Fibroblast of skin of abdomen (primary cell): ENCODE data around the gene NRXN3.

ENCODE experiments used
- DNase-seq: peaks from one replicate; pipeline ENCODE4 v3.0.0-alpha.2; 2013

The NRXN3 gene

DNA sequence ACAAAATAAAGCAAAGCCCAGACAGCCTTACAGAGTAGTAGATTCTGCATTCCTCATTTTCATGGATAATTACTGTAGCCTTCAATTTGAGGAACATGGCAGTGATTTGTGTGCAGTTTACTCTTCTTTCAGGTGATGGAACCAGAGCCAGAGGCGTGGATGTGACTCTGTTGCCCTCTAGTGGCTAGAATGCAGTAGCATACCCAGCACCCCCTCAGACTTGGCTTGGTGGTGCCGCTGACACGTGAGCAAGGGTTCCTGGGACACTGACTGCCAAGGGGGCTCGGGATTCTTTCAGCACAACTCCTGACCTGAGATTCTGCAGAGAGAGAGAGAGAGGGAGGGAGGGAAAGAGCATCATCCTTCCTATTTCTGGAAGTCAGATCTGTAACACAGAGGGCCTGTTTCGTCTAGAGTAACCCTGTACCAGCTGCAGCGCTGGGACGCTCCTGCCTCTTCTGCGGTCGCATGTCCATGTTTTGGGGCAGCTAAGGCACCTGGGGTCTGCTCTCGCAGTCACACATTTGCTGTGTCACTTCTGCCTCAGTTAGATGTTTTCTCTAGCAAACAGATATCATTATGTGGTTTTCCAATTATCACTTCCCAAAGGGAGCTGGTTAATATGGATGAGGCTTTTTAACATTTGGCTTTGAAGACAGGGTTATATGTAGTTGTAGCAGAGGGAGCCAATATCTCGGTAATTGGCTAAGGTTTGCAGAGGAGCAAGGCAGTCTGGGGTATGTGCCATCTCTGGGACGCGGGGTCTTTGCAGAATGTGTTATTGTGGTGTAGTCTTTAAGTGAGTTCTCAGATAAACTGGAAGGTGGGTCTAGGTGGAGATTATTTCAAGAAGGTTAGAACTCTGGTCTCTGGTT lies 428.1 kb downstream of the NRXN3 start:
- peak; percentile 60 for DNase-seq

- DNase-seq = no peak
These were observed 435.0 kb downstream of the NRXN3 start for GRCh38 chr14:78605025-78605762.

- DNase-seq = peak; percentile 95
These were observed 435.8 kb downstream of the NRXN3 start for GRCh38 chr14:78605897-78606500.

DNA sequence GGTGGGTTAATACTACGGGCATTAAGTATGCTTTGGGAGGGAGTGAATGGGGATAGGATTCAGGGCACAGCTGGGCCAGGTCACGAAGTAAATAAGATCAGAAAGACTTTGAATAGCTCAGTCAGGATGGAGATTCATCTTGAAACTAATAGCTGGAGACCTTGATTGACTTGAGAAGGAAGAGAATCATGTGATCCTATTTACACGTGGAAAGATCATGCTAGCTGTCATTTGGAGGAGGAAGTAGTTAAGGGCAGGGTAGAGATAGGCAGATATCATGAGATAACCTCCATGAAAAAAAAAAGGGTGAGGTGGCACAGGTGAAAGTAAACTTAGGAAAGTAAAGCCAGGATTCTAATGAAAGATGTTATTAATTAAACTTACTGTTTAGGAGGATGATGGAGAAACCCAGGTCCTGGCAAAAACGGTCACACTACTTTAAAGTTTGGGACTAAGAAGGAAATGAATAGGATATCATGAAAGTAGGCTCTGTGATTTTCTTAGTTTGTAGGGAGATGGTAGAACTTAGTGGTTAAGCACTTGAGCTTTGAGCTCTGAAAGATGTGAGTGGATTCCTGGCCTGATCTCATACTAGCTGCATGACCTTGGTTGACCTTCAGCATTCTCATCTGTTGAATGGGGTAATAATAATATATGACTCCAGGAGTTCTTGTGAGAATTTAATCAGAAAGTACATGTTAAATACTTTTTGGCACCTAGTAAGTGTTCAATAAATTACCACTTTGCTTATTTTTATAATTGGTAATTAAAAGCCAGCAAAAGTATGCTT lies 439.0 kb downstream of the NRXN3 start:
- DNase-seq = no peak

DNA sequence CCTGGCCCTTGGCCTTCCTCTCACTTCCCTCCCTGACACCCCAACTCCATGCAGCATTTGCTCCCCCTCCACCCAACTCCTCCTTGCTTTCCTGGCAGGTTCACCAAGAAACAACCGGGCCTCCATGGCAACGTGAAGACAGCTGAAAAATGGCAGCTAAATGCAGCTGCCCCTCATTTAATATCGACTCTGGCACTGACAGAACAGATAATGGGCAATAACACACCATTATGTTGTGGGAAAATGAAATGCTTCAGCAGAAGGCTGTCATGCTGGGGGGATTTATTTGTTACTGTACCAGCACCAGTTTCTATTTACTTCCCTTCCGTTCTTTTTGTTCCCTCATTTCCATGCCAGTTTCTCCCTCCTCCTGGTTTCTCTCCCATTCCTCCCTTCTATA lies 440.8 kb downstream of the NRXN3 start:
- no peak for DNase-seq

GRCh38 chr14:78611796-78612571 lies 441.8 kb downstream of the NRXN3 start:
- DNase-seq = no peak

GRCh38 chr14:78612666-78613065 lies 442.5 kb downstream of the NRXN3 start:
- peak; percentile 17 for DNase-seq

GRCh38 chr14:78614593-78614992 lies 444.4 kb downstream of the NRXN3 start:
- no peak for DNase-seq

DNA sequence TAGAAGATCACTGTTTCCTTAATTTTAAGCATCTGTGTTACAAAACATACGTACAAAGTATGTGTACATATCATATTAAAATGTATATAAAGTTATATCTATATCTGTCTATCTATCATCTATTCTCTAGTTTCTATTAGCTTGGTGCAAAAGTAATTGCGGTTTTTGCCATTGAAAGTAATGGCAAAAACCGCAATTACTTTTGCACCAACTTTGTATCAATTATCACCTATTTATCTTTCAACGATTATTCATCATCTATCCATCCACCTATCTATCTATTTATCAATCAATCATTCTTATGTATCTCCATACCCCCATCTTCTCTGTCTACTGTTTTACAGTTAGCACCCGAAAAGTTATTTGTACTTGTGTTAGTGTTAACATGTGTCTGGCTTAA lies 447.6 kb downstream of the NRXN3 start:
- DNase-seq = no peak

GRCh38 chr14:78618368-78618767 lies 448.2 kb downstream of the NRXN3 start:
- no peak for DNase-seq

DNA sequence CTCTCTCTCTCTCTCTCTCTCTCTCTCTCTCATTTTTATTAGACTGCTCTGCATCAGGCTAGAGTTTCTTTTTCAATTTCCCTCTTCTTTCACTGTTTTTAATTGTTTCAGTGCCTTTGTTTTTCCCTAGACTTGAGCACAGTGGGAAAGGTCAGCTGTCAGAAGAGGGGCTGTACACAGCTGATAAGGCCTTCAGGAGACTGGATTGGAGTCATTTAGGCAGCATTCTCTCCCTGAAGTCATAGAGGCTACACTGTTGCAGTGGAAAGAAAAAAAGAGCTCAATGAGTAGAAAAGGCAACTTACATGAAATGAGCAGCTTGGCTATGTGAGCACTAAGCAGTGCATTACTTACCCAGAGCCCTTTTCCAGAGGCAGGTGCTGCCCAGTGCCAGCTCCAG lies 456.9 kb downstream of the NRXN3 start:
- DNase-seq = no peak

DNA sequence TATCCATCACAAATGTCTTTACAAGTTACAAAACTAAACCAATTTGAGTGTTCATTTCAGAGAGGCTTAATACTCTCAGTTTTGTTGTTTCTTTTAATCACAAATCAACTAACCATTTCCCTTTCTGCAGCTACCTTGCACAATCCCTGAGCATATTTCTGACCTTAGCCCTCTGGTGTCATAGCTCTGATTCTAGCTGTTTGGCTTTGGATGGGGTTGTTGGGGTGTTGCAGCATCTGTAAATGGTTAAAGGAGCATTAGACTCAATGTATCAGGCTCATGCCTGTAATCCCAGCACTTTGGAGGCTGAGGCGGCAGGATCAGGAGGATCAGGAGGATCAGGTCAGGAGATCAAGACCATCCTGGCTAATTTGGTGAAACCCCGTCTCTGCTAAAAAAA lies 461.4 kb downstream of the NRXN3 start:
- no peak for DNase-seq

DNA sequence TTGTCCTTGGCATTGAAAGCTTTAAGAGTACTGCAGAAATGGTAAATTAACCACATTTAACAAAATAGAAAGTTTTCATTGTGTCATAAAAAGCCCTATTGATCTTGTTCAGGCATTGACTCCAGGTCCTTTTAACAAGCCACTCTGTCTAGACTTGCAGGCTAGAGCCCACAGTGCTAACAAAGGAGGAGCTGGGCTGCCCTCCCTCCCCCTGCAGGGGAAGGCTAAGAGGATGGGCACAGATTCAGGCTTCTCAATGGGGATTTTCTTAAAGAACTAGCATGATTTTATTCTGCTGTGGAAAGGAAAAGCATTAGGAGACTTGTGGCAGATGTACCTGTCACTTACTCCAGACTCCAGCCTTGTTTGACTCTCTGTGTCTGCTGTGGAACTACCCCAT lies 463.6 kb downstream of the NRXN3 start:
- no peak for DNase-seq

GRCh38 chr14:78637489-78637888 lies 467.3 kb downstream of the NRXN3 start:
- no peak for DNase-seq

GRCh38 chr14:78637908-78638475 lies 467.8 kb downstream of the NRXN3 start:
- DNase-seq = no peak

- no peak for DNase-seq
These were observed 468.8 kb downstream of the NRXN3 start for GRCh38 chr14:78638926-78639325.

- no peak for DNase-seq
These were observed 474.8 kb downstream of the NRXN3 start for GRCh38 chr14:78644824-78645559.

DNA sequence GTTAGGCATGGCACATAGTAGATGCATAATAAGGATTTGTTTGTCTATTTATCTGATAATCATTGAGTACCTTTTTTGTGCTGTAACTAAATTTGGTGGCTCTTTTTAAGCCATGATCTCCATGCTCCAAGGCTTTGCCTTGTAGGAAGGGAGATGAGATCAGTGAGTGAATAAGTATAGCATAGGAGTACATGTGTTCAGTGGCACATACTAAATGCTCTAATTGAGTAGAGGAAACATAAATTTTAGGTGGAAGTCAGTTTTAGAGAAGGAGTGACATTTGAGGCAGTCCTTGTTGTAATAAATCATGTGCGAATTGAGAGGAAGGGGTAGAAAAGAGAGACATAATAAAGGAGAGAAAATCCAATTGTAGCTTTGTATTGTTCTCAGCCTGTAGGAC lies 482.6 kb downstream of the NRXN3 start:
- no peak for DNase-seq

DNA sequence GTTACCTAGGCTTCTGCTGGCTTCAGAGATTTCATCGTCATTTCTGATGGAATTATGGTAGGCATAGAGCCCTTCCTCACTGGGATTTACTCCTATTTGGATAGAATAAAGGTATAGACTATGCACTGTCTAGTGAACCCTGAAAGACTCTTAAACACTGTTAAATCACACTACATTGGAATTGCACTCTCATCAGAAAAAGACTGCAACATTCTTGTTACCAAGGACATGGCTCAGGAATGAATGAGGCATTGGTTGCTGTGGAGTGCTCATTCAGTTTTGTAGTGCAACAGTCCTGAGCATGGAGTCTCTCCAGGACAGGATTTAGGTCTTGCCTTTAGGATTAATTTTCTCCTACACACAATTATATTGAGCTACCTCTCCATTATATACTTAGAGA lies 483.0 kb downstream of the NRXN3 start:
- no peak for DNase-seq

- DNase-seq = no peak
These were observed 487.3 kb downstream of the NRXN3 start for GRCh38 chr14:78657451-78657850.

DNA sequence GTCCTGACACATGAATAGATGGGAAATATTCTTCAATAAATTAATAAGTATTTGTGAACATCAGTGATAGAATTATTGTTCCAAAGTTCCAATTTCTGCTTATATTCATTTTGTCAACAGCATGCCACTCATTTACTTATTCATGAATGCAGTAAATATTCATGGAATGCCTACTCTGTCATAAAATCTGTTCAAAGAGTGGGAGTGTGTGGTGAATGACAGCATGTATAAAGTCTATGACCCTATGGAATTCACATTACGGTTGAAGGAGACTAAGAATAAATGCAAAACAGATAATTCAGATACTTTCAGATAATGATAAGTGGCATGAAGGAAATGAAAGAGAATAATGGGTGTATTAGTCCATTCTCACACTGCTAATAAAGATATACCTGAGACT lies 494.7 kb downstream of the NRXN3 start:
- no peak for DNase-seq
